H1 (cell line): ENCODE data around the gene CD44. TPM values are rescaled to one million over a fixed set of nuclear protein-coding genes. Genes with fewer than 3 reads are reported as not detected.

ENCODE experiments used
- CTCF ChIA-PET: fragments of 300-600 bp; sonication (Branson Sonifier 250); formaldehyde crosslinking; loops from one replicate; lab custom pipeline; 2021; ENCODE audit not compliant: partially characterized antibody; lab: Charles Lee
- POLR2A ChIA-PET: fragments of 300-600 bp; sonication (Branson Sonifier 250); formaldehyde crosslinking; loops from one replicate; lab custom pipeline; 2021; ENCODE audit warnings: inconsistent platforms; ENCODE audit not compliant: partially characterized antibody; lab: Charles Lee
- DNase-seq, 2 experiments: peaks; one replicate each; pipeline versions ENCODE4 v3.0.0 to v3.0.0-alpha.2; 2010 to 2022; ENCODE audit warnings: low spot score in 2 of 2, low read depth in 1 of 2, mixed read lengths in 1 of 2
- FAIRE-seq: peaks from 2 replicates; lab custom pipeline; 2011; peaks lifted over from hg19 to GRCh38; lab: Jason Lieb, UNC
- H2AFZ ChIP-seq: 2 replicates; pipeline ENCODE4 v1.8.1; 2012; ENCODE audit warnings: low read length, inconsistent platforms
- H2AK5ac ChIP-seq: 2 replicates; pipeline ENCODE4 v1.6.1; 2013; ENCODE audit warnings: low read depth, low read length
- H2BK120ac ChIP-seq: replicated peaks from 2 replicates; pipeline ENCODE3; 2013; ENCODE audit warnings: low read depth, low read length, inconsistent platforms
- H2BK12ac ChIP-seq: 2 replicates; pipeline ENCODE4 v1.6.1; 2013; ENCODE audit warnings: low read depth, low read length
- H2BK15ac ChIP-seq: 2 replicates; pipeline ENCODE4 v1.6.1; 2013; ENCODE audit warnings: low read length
- H2BK20ac ChIP-seq: 2 replicates; pipeline ENCODE4 v1.6.1; 2013; ENCODE audit warnings: low read length
- H2BK5ac ChIP-seq: 2 replicates; pipeline ENCODE4 v1.6.1; 2013; ENCODE audit warnings: low read depth, low read length
- H3K14ac ChIP-seq: 2 replicates; pipeline ENCODE4 v1.6.1; 2013; ENCODE audit warnings: inconsistent platforms; ENCODE audit not compliant: insufficient read length
- H3K18ac ChIP-seq: 2 replicates; pipeline ENCODE4 v1.6.1; 2013; ENCODE audit warnings: low read length; ENCODE audit errors: extremely low read depth
- H3K23ac ChIP-seq: 2 replicates; pipeline ENCODE4 v1.6.1; 2013; ENCODE audit warnings: inconsistent platforms; ENCODE audit not compliant: insufficient read length
- H3K23me2 ChIP-seq: 2 replicates; pipeline ENCODE4 v1.6.1; 2013; ENCODE audit warnings: low read depth, low read length
- H3K27ac ChIP-seq: 2 replicates; pipeline ENCODE4 v1.6.1; 2011; ENCODE audit warnings: low read depth, low read length, inconsistent platforms
- H3K27me3 ChIP-seq, 4 experiments: replicated peaks in 1 of 4; 1 replicate in 1 of 4; 2 replicates in 3 of 4; pipeline versions ENCODE4 v1.6.1 to v1.8.1; 2011 to 2013; ENCODE audit warnings: low read length in 3 of 4, mild to moderate bottlenecking in 3 of 4, inconsistent platforms in 2 of 4, mixed read lengths in 2 of 4, moderate library complexity in 1 of 4; ENCODE audit not compliant: control insufficient read depth in 3 of 4, insufficient read depth in 3 of 4; ENCODE audit errors: extremely low read depth in 1 of 4
- H3K36me3 ChIP-seq, 4 experiments: 2 replicates each; pipeline versions ENCODE4 v1.6.1 to v1.8.1; 2011 to 2013; ENCODE audit warnings: mild to moderate bottlenecking in 4 of 4, low read length in 3 of 4, moderate library complexity in 2 of 4, control low read depth in 1 of 4, inconsistent platforms in 1 of 4; ENCODE audit not compliant: insufficient read depth in 4 of 4, control insufficient read depth in 2 of 4
- H3K4ac ChIP-seq: replicated peaks from 2 replicates; pipeline ENCODE3; 2013; ENCODE audit warnings: low read length, low read depth, mixed read lengths, inconsistent platforms; ENCODE audit not compliant: insufficient read length
- H3K4me1 ChIP-seq, 4 experiments: replicated peaks in 1 of 4; 1 replicate in 1 of 4; 2 replicates in 3 of 4; pipeline versions ENCODE4 v1.6.1 to v1.8.1; 2011 to 2013; ENCODE audit warnings: low read length in 3 of 4, inconsistent platforms in 2 of 4, mixed read lengths in 1 of 4; ENCODE audit not compliant: insufficient read depth in 4 of 4, control insufficient read depth in 3 of 4
- H3K4me2 ChIP-seq, 2 experiments: 2 replicates each; pipeline versions ENCODE4 v1.6.1 to v1.8.1; 2011 to 2013; ENCODE audit warnings: low read depth in 2 of 2, low read length in 2 of 2, control low read depth in 1 of 2, inconsistent platforms in 1 of 2, mild to moderate bottlenecking in 1 of 2; ENCODE audit not compliant: insufficient read depth in 1 of 2
- H3K4me3 ChIP-seq, 4 experiments: fragments of 200-600, 300-600 bp in 1 of 4; sonication (generic), shearing (Covaris generic), sonication (Bioruptor Twin) in 1 of 4; 2 replicates each; pipeline versions ENCODE4 v1.5.1 to v1.8.1; 2011 to 2016; ENCODE audit warnings: low read length in 4 of 4, low read depth in 3 of 4, control low read depth in 2 of 4, inconsistent platforms in 2 of 4, mild to moderate bottlenecking in 2 of 4, mixed read lengths in 1 of 4, moderate library complexity in 1 of 4; ENCODE audit not compliant: insufficient read depth in 2 of 4; ENCODE audit errors: extremely low read depth in 1 of 4
- H3K56ac ChIP-seq: replicated peaks from 2 replicates; pipeline ENCODE3; 2013; ENCODE audit warnings: low read depth, mild to moderate bottlenecking, mixed read lengths, low read length, inconsistent platforms; ENCODE audit not compliant: insufficient read length
- H3K79me1 ChIP-seq: 2 replicates; pipeline ENCODE4 v1.6.1; 2013; ENCODE audit warnings: low read depth, low read length, control low read depth
- H3K79me2 ChIP-seq, 2 experiments: 2 replicates each; pipeline versions ENCODE4 v1.6.1 to v1.8.1; 2012 to 2013; ENCODE audit warnings: low read length in 2 of 2, mild to moderate bottlenecking in 2 of 2, inconsistent platforms in 1 of 2; ENCODE audit not compliant: insufficient read depth in 2 of 2, control insufficient read depth in 1 of 2
- H3K9ac ChIP-seq, 4 experiments: replicated peaks in 1 of 4; 1 replicate in 1 of 4; 2 replicates in 3 of 4; pipeline versions ENCODE4 v1.6.1 to v1.8.1; 2011 to 2013; ENCODE audit warnings: low read depth in 3 of 4, low read length in 3 of 4, control low read depth in 2 of 4, mild to moderate bottlenecking in 2 of 4, moderate library complexity in 2 of 4, inconsistent platforms in 1 of 4; ENCODE audit errors: extremely low read depth in 1 of 4
- H3K9me3 ChIP-seq, 2 experiments: 2 replicates each; pipeline versions ENCODE4 v1.6.1 to v1.8.1; 2012 to 2013; ENCODE audit warnings: mild to moderate bottlenecking in 2 of 2, moderate library complexity in 2 of 2, control low read depth in 1 of 2, inconsistent platforms in 1 of 2, low read depth in 1 of 2, low read length in 1 of 2, mixed read lengths in 1 of 2; ENCODE audit not compliant: insufficient read depth in 2 of 2
- H4K20me1 ChIP-seq, 2 experiments: replicated peaks in 1 of 2; 2 replicates each; pipeline versions ENCODE3 to v1.8.1; 2011 to 2013; ENCODE audit warnings: inconsistent platforms in 2 of 2, low read length in 2 of 2, mild to moderate bottlenecking in 1 of 2; ENCODE audit not compliant: insufficient read depth in 2 of 2, control insufficient read depth in 1 of 2
- H4K5ac ChIP-seq: 2 replicates; pipeline ENCODE4 v1.6.1; 2013; ENCODE audit warnings: low read length, low read depth, mixed read lengths, inconsistent platforms; ENCODE audit not compliant: insufficient read length
- H4K8ac ChIP-seq: 2 replicates; pipeline ENCODE4 v1.8.0; 2013; ENCODE audit warnings: mild to moderate bottlenecking, moderate library complexity, low read length, inconsistent platforms; ENCODE audit not compliant: insufficient read depth; ENCODE audit errors: extremely low read depth
- H4K91ac ChIP-seq: replicated peaks from 2 replicates; pipeline ENCODE3; 2013; ENCODE audit warnings: low read length, mixed read lengths, inconsistent platforms; ENCODE audit not compliant: insufficient read length
- BRCA1 ChIP-seq: IDR thresholded peaks from 2 replicates; pipeline ENCODE4 v1.6.1; 2012; ENCODE audit warnings: low read depth, low read length, improper control_type of control experiment
- EP300 ChIP-seq, 2 experiments: IDR thresholded peaks; 1 replicate in 1 of 2; 2 replicates in 1 of 2; pipeline ENCODE4 v1.6.1; 2011 to 2012; ENCODE audit warnings: low read depth in 2 of 2, low read length in 2 of 2, mild to moderate bottlenecking in 2 of 2, borderline replicate concordance in 1 of 2, inconsistent platforms in 1 of 2, moderate library complexity in 1 of 2
- EZH2 ChIP-seq: fragments of 200-600 bp; sonication (generic); IDR thresholded peaks from 2 replicates; pipeline ENCODE4 v1.7.1; 2012; ENCODE audit warnings: low read depth, mild to moderate bottlenecking, moderate library complexity, low read length, inconsistent platforms; ENCODE audit not compliant: severe bottlenecking
- KDM4A ChIP-seq: IDR thresholded peaks from one replicate; pipeline ENCODE4 v1.7.1; 2012; ENCODE audit warnings: low read depth, mild to moderate bottlenecking, moderate library complexity, low read length, inconsistent platforms; ENCODE audit not compliant: severe bottlenecking
- SP1 ChIP-seq: IDR thresholded peaks from 2 replicates; pipeline ENCODE4 v1.6.1; 2011; ENCODE audit warnings: low read depth, low read length
- SUZ12 ChIP-seq: fragments of 200-600 bp; sonication (generic); IDR thresholded peaks from 2 replicates; pipeline ENCODE4 v1.6.1; 2012; ENCODE audit warnings: mild to moderate bottlenecking, inconsistent platforms, low read length, moderate library complexity, mixed read lengths
- WGBS, 2 experiments: shearing (Covaris generic) in 1 of 2; methylation state at CpG; one replicate each; pipeline versions ENCODE4 v1.1.6 to v1.1.7; 2013 to 2015; ENCODE audit warnings: low lambda C conversion rate in 2 of 2, mixed read lengths in 2 of 2, inconsistent platforms in 1 of 2, low coverage in 1 of 2, missing lambda C conversion rate in 1 of 2; ENCODE audit not compliant: insufficient replicate concordance in 2 of 2, insufficient coverage in 1 of 2, insufficient read length in 1 of 2; ENCODE audit errors: extremely low coverage in 1 of 2, missing lambda C conversion rate in 1 of 2; 5-methylcytosine and 5-hydroxymethylcytosine counted together
- polyA plus RNA-seq, 7 experiments: library from polyadenylated mRNA; depleted of rRNA in 3 of 7; stranded (reverse) in 5 of 7; unstranded in 2 of 7; fragments of >200 nt in 5 of 7; fragments of 200-250 nt in 2 of 7; gene quantifications; 1 replicate in 5 of 7; 2 replicates in 1 of 7; 4 replicates in 1 of 7; pipeline versions ENCODE4 v1.2.1 to v1.2.3, GENCODE V29; 2011 to 2013; ENCODE audit warnings: missing spikeins in 2 of 7, mixed read lengths in 2 of 7
- total RNA-seq: library from RNA; stranded (reverse); fragmentation: NEBNext Ultra II Directional; extraction: Animal tissue kit (Norgen Biotek cat#: 25700); gene quantifications from 2 replicates; pipeline ENCODE4 v1.2.1, GENCODE V29; 2021

Gene CD44
- total and polyA plus RNA-seq, 2 of the 8 experiments (the other 6 are each of a cell fraction or from before 2014, with no cell fraction given) = 11.8 to 13.7 TPM

DNA sequence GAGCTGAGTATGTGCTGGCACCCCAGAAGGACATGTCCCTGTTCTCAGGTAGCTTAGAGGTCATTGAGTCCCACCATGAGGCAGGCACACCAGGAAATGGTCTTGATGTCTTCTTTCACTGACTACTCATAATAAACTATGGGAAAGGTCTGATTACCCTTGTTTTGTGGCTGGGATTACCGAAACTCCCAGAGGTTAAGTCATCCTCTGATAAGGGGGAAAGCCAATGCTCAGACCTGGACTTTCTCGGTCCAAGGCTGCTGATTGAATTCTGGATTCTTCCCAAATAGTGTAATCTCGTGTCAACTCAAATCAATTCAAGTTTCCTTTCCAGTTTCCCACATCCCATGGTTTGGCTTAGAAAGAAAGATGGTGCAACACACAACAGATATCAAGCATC is 3.7 kb upstream of the CD44 start:
- H4K8ac ChIP-seq = no peak overlapping the region
- no peak overlapping the region for H2BK20ac ChIP-seq
- H2BK5ac ChIP-seq = no peak overlapping the region
- H3K56ac ChIP-seq = no peak overlapping the region
- CTCF ChIA-PET = interaction anchor here (1.1 to 1.2 kb wide), 2 partner anchors 18 to 28 kb away, joined by 3 read pairs; no protein-coding TSS in a partner anchor
- peaks cover 18% of the 10 kb centered on the region for H3K23me2 ChIP-seq
- no peak overlapping the region for H2BK12ac ChIP-seq
- H2AFZ ChIP-seq = no peak overlapping the region
- no peaks in the 10 kb centered on the region for H3K9me3 ChIP-seq
- FAIRE-seq (no peak), DNase-seq (no peak)
- no peak overlapping the region for H3K27ac ChIP-seq
- H3K18ac ChIP-seq = no peak overlapping the region
- no peaks in the 10 kb centered on the region for H3K36me3 ChIP-seq
- H3K79me2 ChIP-seq = no peaks in the 10 kb centered on the region
- H3K4me2 ChIP-seq = no peak overlapping the region
- H3K79me1 ChIP-seq = no peaks in the 10 kb centered on the region
- H2AK5ac ChIP-seq = no peak overlapping the region
- no peaks in the 10 kb centered on the region for H4K20me1 ChIP-seq
- H2BK120ac ChIP-seq = no peak overlapping the region
- no peak overlapping the region for H4K5ac ChIP-seq
- H3K9ac ChIP-seq = no peak overlapping the region
- POLR2A ChIA-PET = no interaction called here
- H3K14ac ChIP-seq = no peak overlapping the region
- no peak overlapping the region for H3K23ac ChIP-seq
- no peak overlapping the region for H3K4ac ChIP-seq
- H3K4me3 ChIP-seq = no peak overlapping the region
- 98% methylated on average over 3 of the region's 3 CpGs; no CpG with 5 or more reads in 1 of the 2 experiments for WGBS, 2 experiments
- peaks cover 21 to 32% (median 28%) of the 10 kb centered on the region in 4 experiments for H3K27me3 ChIP-seq
- H3K4me1 ChIP-seq = peaks cover 0 to 8% (median 3%) of the 10 kb centered on the region in 4 experiments; a peak in 5 of 7 replicates
- no peak overlapping the region for H4K91ac ChIP-seq
- no peak overlapping the region for H2BK15ac ChIP-seq
- no peak for TF ChIP-seq KDM4A
- TF ChIP-seq SP1 = no peak
- TF ChIP-seq SUZ12 = no peak
- no peak for TF ChIP-seq EP300 (IDR thresholded peaks at IDR 0.05; ENCODE audit: borderline replicate concordance in 1 of 2, low read depth in 2 of 2, low read length in 2 of 2)
- TF ChIP-seq BRCA1 = no peak
- TF ChIP-seq EZH2 = no peak
